T-helper 1 cell treated with Interleukin-12 subunit alpha and Interleukin-12 subunit beta and Interleukin-4 antibody, amounts not matched to agents 30 μg/mL and 1 μg/mL, for 36 hours (primary cell): ENCODE results near the gene VIL1.

ENCODE experiments used
- H3K27ac Mint-ChIP-seq: one replicate; pipeline ENCODE4 v1.8.0; 2021; ENCODE audit warnings: mild to moderate bottlenecking, mixed read lengths
- H3K27me3 Mint-ChIP-seq: one replicate; pipeline ENCODE4 v1.8.0; 2021; ENCODE audit warnings: low read depth, mixed read lengths
- H3K36me3 Mint-ChIP-seq: one replicate; pipeline ENCODE4 v1.8.0; 2021; ENCODE audit warnings: low read depth, mixed read lengths
- H3K4me1 Mint-ChIP-seq: one replicate; pipeline ENCODE4 v1.8.0; 2021; ENCODE audit warnings: low read depth, mixed read lengths
- H3K4me3 Mint-ChIP-seq: one replicate; pipeline ENCODE4 v1.8.0; 2021; ENCODE audit warnings: mild to moderate bottlenecking, moderate library complexity, mixed read lengths
- H3K9me3 Mint-ChIP-seq: one replicate; pipeline ENCODE4 v1.8.0; 2021; ENCODE audit warnings: mixed read lengths

VIL1 gene

GRCh38 chr2:218418717-218419458 is at the start of gene VIL1:
TSS of gene VIL1 (plus strand) at chr2:218419123. CDS start at chr2:218423779, 4,656 bp downstream.
- no peaks in the 10 kb centered on the region for H3K9me3 Mint-ChIP-seq
- H3K27ac Mint-ChIP-seq: no peak within 1 kb of the TSS
- no peak within 1 kb of the TSS for H3K4me3 Mint-ChIP-seq
- H3K36me3 Mint-ChIP-seq: no peaks in the 10 kb centered on the region
- H3K4me1 Mint-ChIP-seq: peaks cover 2% of the 10 kb centered on the region
- H3K27me3 Mint-ChIP-seq: no peaks in the 10 kb centered on the region

GRCh38 chr2:218369330-218369729 is 49.6 kb upstream of the VIL1 start:
- no peak overlapping the region for H3K27ac Mint-ChIP-seq
- H3K36me3 Mint-ChIP-seq: no peaks in the 10 kb centered on the region
- peaks cover 5% of the 10 kb centered on the region for H3K9me3 Mint-ChIP-seq
- no peak overlapping the region for H3K4me3 Mint-ChIP-seq
- H3K4me1 Mint-ChIP-seq: peaks cover 4% of the 10 kb centered on the region
- peaks cover 46% of the 10 kb centered on the region for H3K27me3 Mint-ChIP-seq

GRCh38 chr2:218370410-218371063 is 48.4 kb upstream of the VIL1 start:
- no peak overlapping the region for H3K27ac Mint-ChIP-seq
- H3K9me3 Mint-ChIP-seq: peaks cover 5% of the 10 kb centered on the region
- H3K4me3 Mint-ChIP-seq: no peak overlapping the region
- peaks cover 38% of the 10 kb centered on the region for H3K27me3 Mint-ChIP-seq
- peaks cover 4% of the 10 kb centered on the region for H3K4me1 Mint-ChIP-seq
- H3K36me3 Mint-ChIP-seq: no peaks in the 10 kb centered on the region

GRCh38 chr2:218371983-218372350 is 47.0 kb upstream of the VIL1 start:
- H3K27me3 Mint-ChIP-seq: peaks cover 32% of the 10 kb centered on the region
- H3K4me1 Mint-ChIP-seq: peaks cover 4% of the 10 kb centered on the region
- H3K36me3 Mint-ChIP-seq: no peaks in the 10 kb centered on the region
- H3K4me3 Mint-ChIP-seq: no peak overlapping the region
- H3K9me3 Mint-ChIP-seq: peaks cover under 1% of the 10 kb centered on the region
- no peak overlapping the region for H3K27ac Mint-ChIP-seq

GRCh38 chr2:218374795-218375194 is 44.1 kb upstream of the VIL1 start:
- H3K4me3 Mint-ChIP-seq: no peak overlapping the region
- no peaks in the 10 kb centered on the region for H3K9me3 Mint-ChIP-seq
- no peaks in the 10 kb centered on the region for H3K4me1 Mint-ChIP-seq
- H3K27me3 Mint-ChIP-seq: peaks cover 16% of the 10 kb centered on the region
- H3K36me3 Mint-ChIP-seq: no peaks in the 10 kb centered on the region
- no peak overlapping the region for H3K27ac Mint-ChIP-seq

GRCh38 chr2:218375212-218375611 is 43.7 kb upstream of the VIL1 start:
- H3K9me3 Mint-ChIP-seq: no peaks in the 10 kb centered on the region
- no peaks in the 10 kb centered on the region for H3K4me1 Mint-ChIP-seq
- H3K27ac Mint-ChIP-seq: no peak overlapping the region
- H3K4me3 Mint-ChIP-seq: no peak overlapping the region
- H3K36me3 Mint-ChIP-seq: no peaks in the 10 kb centered on the region
- peaks cover 16% of the 10 kb centered on the region for H3K27me3 Mint-ChIP-seq

GRCh38 chr2:218378053-218378452 is 40.9 kb upstream of the VIL1 start:
- H3K4me3 Mint-ChIP-seq: no peak overlapping the region
- peaks cover 13% of the 10 kb centered on the region for H3K27me3 Mint-ChIP-seq
- H3K4me1 Mint-ChIP-seq: no peaks in the 10 kb centered on the region

GRCh38 chr2:218381916-218382366 is 37.0 kb upstream of the VIL1 start, which contains the start of gene SLC11A1:
TSS of gene SLC11A1 (plus strand) at chr2:218382273. CDS start at chr2:218382369, 96 bp downstream.
- no peak within 1 kb of the TSS for H3K4me3 Mint-ChIP-seq
- no peaks in the 10 kb centered on the region for H3K36me3 Mint-ChIP-seq
- peaks cover 19% of the 10 kb centered on the region for H3K27me3 Mint-ChIP-seq
- H3K27ac Mint-ChIP-seq: no peak within 1 kb of the TSS
- no peaks in the 10 kb centered on the region for H3K4me1 Mint-ChIP-seq
- H3K9me3 Mint-ChIP-seq: no peaks in the 10 kb centered on the region

More at GRCh38 chr2:218378053-218378452, 40.9 kb upstream of the VIL1 start:
- Mint-ChIP-seq H3K9me3 (no peaks in the 10 kb centered on the region), H3K27ac (no peak overlapping the region), H3K36me3 (no peaks in the 10 kb centered on the region)

- Mint-ChIP-seq H3K36me3 (no peaks in the 10 kb centered on the region), H3K4me1 (peaks cover 5% of the 10 kb centered on the region), H3K4me3 (no peak overlapping the region), H3K27me3 (peaks cover 25% of the 10 kb centered on the region), H3K27ac (no peak overlapping the region), H3K9me3 (no peaks in the 10 kb centered on the region)
Observed at GRCh38 chr2:218382785-218383184, 36.1 kb upstream of the VIL1 start.

- no peak overlapping the region for H3K4me3 Mint-ChIP-seq
- no peaks in the 10 kb centered on the region for H3K9me3 Mint-ChIP-seq
- H3K36me3 Mint-ChIP-seq: no peaks in the 10 kb centered on the region
- H3K27me3 Mint-ChIP-seq: peaks cover 21% of the 10 kb centered on the region
- no peak overlapping the region for H3K27ac Mint-ChIP-seq
- peaks cover 5% of the 10 kb centered on the region for H3K4me1 Mint-ChIP-seq
Observed at GRCh38 chr2:218383892-218384519, 34.9 kb upstream of the VIL1 start.

GRCh38 chr2:218384975-218385374 is 33.9 kb upstream of the VIL1 start:
- H3K4me1 Mint-ChIP-seq: peaks cover 5% of the 10 kb centered on the region
- H3K27ac Mint-ChIP-seq: no peak overlapping the region
- H3K36me3 Mint-ChIP-seq: no peaks in the 10 kb centered on the region
- no peaks in the 10 kb centered on the region for H3K9me3 Mint-ChIP-seq
- H3K4me3 Mint-ChIP-seq: no peak overlapping the region
- H3K27me3 Mint-ChIP-seq: peaks cover 19% of the 10 kb centered on the region

- Mint-ChIP-seq H3K9me3 (no peaks in the 10 kb centered on the region), H3K4me3 (no peak overlapping the region), H3K27ac (no peak overlapping the region), H3K36me3 (no peaks in the 10 kb centered on the region), H3K27me3 (peaks cover 13% of the 10 kb centered on the region), H3K4me1 (peaks cover 5% of the 10 kb centered on the region)
Observed at GRCh38 chr2:218386505-218387368, 32.2 kb upstream of the VIL1 start.

- H3K4me3 Mint-ChIP-seq: no peak overlapping the region
- peaks cover 17% of the 10 kb centered on the region for H3K27me3 Mint-ChIP-seq
- no peaks in the 10 kb centered on the region for H3K9me3 Mint-ChIP-seq
- no peaks in the 10 kb centered on the region for H3K36me3 Mint-ChIP-seq
- H3K4me1 Mint-ChIP-seq: peaks cover 5% of the 10 kb centered on the region
- H3K27ac Mint-ChIP-seq: no peak overlapping the region
Observed at GRCh38 chr2:218387369-218388194, 31.3 kb upstream of the VIL1 start.
